H1 (cell line): Measurements from ENCODE around the gene CLEC16A. TPM values are rescaled to one million over a fixed set of nuclear protein-coding genes. Genes with fewer than 3 reads are reported as not detected.

Experiments
- CTCF ChIA-PET: fragments of 300-600 bp; sonication (Branson Sonifier 250); formaldehyde crosslinking; loops from one replicate; lab custom pipeline; 2021; ENCODE audit not compliant: partially characterized antibody; lab: Charles Lee
- POLR2A ChIA-PET: fragments of 300-600 bp; sonication (Branson Sonifier 250); formaldehyde crosslinking; loops from one replicate; lab custom pipeline; 2021; ENCODE audit warnings: inconsistent platforms; ENCODE audit not compliant: partially characterized antibody; lab: Charles Lee
- DNase-seq, 2 experiments: peaks; one replicate each; pipeline versions ENCODE4 v3.0.0 to v3.0.0-alpha.2; 2010 to 2022; ENCODE audit warnings: low spot score in 2 of 2, low read depth in 1 of 2, mixed read lengths in 1 of 2
- FAIRE-seq: peaks from 2 replicates; lab custom pipeline; 2011; peaks lifted over from hg19 to GRCh38; lab: Jason Lieb, UNC
- H2AFZ ChIP-seq: 2 replicates; pipeline ENCODE4 v1.8.1; 2012; ENCODE audit warnings: low read length, inconsistent platforms
- H2AK5ac ChIP-seq: 2 replicates; pipeline ENCODE4 v1.6.1; 2013; ENCODE audit warnings: low read depth, low read length
- H2BK120ac ChIP-seq: replicated peaks from 2 replicates; pipeline ENCODE3; 2013; ENCODE audit warnings: low read depth, low read length, inconsistent platforms
- H2BK12ac ChIP-seq: 2 replicates; pipeline ENCODE4 v1.6.1; 2013; ENCODE audit warnings: low read depth, low read length
- H2BK15ac ChIP-seq: 2 replicates; pipeline ENCODE4 v1.6.1; 2013; ENCODE audit warnings: low read length
- H2BK20ac ChIP-seq: 2 replicates; pipeline ENCODE4 v1.6.1; 2013; ENCODE audit warnings: low read length
- H2BK5ac ChIP-seq: 2 replicates; pipeline ENCODE4 v1.6.1; 2013; ENCODE audit warnings: low read depth, low read length
- H3K14ac ChIP-seq: 2 replicates; pipeline ENCODE4 v1.6.1; 2013; ENCODE audit warnings: inconsistent platforms; ENCODE audit not compliant: insufficient read length
- H3K18ac ChIP-seq: 2 replicates; pipeline ENCODE4 v1.6.1; 2013; ENCODE audit warnings: low read length; ENCODE audit errors: extremely low read depth
- H3K23ac ChIP-seq: 2 replicates; pipeline ENCODE4 v1.6.1; 2013; ENCODE audit warnings: inconsistent platforms; ENCODE audit not compliant: insufficient read length
- H3K23me2 ChIP-seq: 2 replicates; pipeline ENCODE4 v1.6.1; 2013; ENCODE audit warnings: low read depth, low read length
- H3K27ac ChIP-seq: 2 replicates; pipeline ENCODE4 v1.6.1; 2011; ENCODE audit warnings: low read depth, low read length, inconsistent platforms
- H3K27me3 ChIP-seq, 4 experiments: replicated peaks in 1 of 4; 1 replicate in 1 of 4; 2 replicates in 3 of 4; pipeline versions ENCODE4 v1.6.1 to v1.8.1; 2011 to 2013; ENCODE audit warnings: low read length in 3 of 4, mild to moderate bottlenecking in 3 of 4, inconsistent platforms in 2 of 4, mixed read lengths in 2 of 4, moderate library complexity in 1 of 4; ENCODE audit not compliant: control insufficient read depth in 3 of 4, insufficient read depth in 3 of 4; ENCODE audit errors: extremely low read depth in 1 of 4
- H3K36me3 ChIP-seq, 4 experiments: 2 replicates each; pipeline versions ENCODE4 v1.6.1 to v1.8.1; 2011 to 2013; ENCODE audit warnings: mild to moderate bottlenecking in 4 of 4, low read length in 3 of 4, moderate library complexity in 2 of 4, control low read depth in 1 of 4, inconsistent platforms in 1 of 4; ENCODE audit not compliant: insufficient read depth in 4 of 4, control insufficient read depth in 2 of 4
- H3K4ac ChIP-seq: replicated peaks from 2 replicates; pipeline ENCODE3; 2013; ENCODE audit warnings: low read length, low read depth, mixed read lengths, inconsistent platforms; ENCODE audit not compliant: insufficient read length
- H3K4me1 ChIP-seq, 4 experiments: replicated peaks in 1 of 4; 1 replicate in 1 of 4; 2 replicates in 3 of 4; pipeline versions ENCODE4 v1.6.1 to v1.8.1; 2011 to 2013; ENCODE audit warnings: low read length in 3 of 4, inconsistent platforms in 2 of 4, mixed read lengths in 1 of 4; ENCODE audit not compliant: insufficient read depth in 4 of 4, control insufficient read depth in 3 of 4
- H3K4me2 ChIP-seq, 2 experiments: 2 replicates each; pipeline versions ENCODE4 v1.6.1 to v1.8.1; 2011 to 2013; ENCODE audit warnings: low read depth in 2 of 2, low read length in 2 of 2, control low read depth in 1 of 2, inconsistent platforms in 1 of 2, mild to moderate bottlenecking in 1 of 2; ENCODE audit not compliant: insufficient read depth in 1 of 2
- H3K4me3 ChIP-seq, 4 experiments: fragments of 200-600, 300-600 bp in 1 of 4; sonication (generic), shearing (Covaris generic), sonication (Bioruptor Twin) in 1 of 4; 2 replicates each; pipeline versions ENCODE4 v1.5.1 to v1.8.1; 2011 to 2016; ENCODE audit warnings: low read length in 4 of 4, low read depth in 3 of 4, control low read depth in 2 of 4, inconsistent platforms in 2 of 4, mild to moderate bottlenecking in 2 of 4, mixed read lengths in 1 of 4, moderate library complexity in 1 of 4; ENCODE audit not compliant: insufficient read depth in 2 of 4; ENCODE audit errors: extremely low read depth in 1 of 4
- H3K56ac ChIP-seq: replicated peaks from 2 replicates; pipeline ENCODE3; 2013; ENCODE audit warnings: low read depth, mild to moderate bottlenecking, mixed read lengths, low read length, inconsistent platforms; ENCODE audit not compliant: insufficient read length
- H3K79me1 ChIP-seq: 2 replicates; pipeline ENCODE4 v1.6.1; 2013; ENCODE audit warnings: low read depth, low read length, control low read depth
- H3K79me2 ChIP-seq, 2 experiments: 2 replicates each; pipeline versions ENCODE4 v1.6.1 to v1.8.1; 2012 to 2013; ENCODE audit warnings: low read length in 2 of 2, mild to moderate bottlenecking in 2 of 2, inconsistent platforms in 1 of 2; ENCODE audit not compliant: insufficient read depth in 2 of 2, control insufficient read depth in 1 of 2
- H3K9ac ChIP-seq, 4 experiments: replicated peaks in 1 of 4; 1 replicate in 1 of 4; 2 replicates in 3 of 4; pipeline versions ENCODE4 v1.6.1 to v1.8.1; 2011 to 2013; ENCODE audit warnings: low read depth in 3 of 4, low read length in 3 of 4, control low read depth in 2 of 4, mild to moderate bottlenecking in 2 of 4, moderate library complexity in 2 of 4, inconsistent platforms in 1 of 4; ENCODE audit errors: extremely low read depth in 1 of 4
- H3K9me3 ChIP-seq, 2 experiments: 2 replicates each; pipeline versions ENCODE4 v1.6.1 to v1.8.1; 2012 to 2013; ENCODE audit warnings: mild to moderate bottlenecking in 2 of 2, moderate library complexity in 2 of 2, control low read depth in 1 of 2, inconsistent platforms in 1 of 2, low read depth in 1 of 2, low read length in 1 of 2, mixed read lengths in 1 of 2; ENCODE audit not compliant: insufficient read depth in 2 of 2
- H4K20me1 ChIP-seq, 2 experiments: replicated peaks in 1 of 2; 2 replicates each; pipeline versions ENCODE3 to v1.8.1; 2011 to 2013; ENCODE audit warnings: inconsistent platforms in 2 of 2, low read length in 2 of 2, mild to moderate bottlenecking in 1 of 2; ENCODE audit not compliant: insufficient read depth in 2 of 2, control insufficient read depth in 1 of 2
- H4K5ac ChIP-seq: 2 replicates; pipeline ENCODE4 v1.6.1; 2013; ENCODE audit warnings: low read length, low read depth, mixed read lengths, inconsistent platforms; ENCODE audit not compliant: insufficient read length
- H4K8ac ChIP-seq: 2 replicates; pipeline ENCODE4 v1.8.0; 2013; ENCODE audit warnings: mild to moderate bottlenecking, moderate library complexity, low read length, inconsistent platforms; ENCODE audit not compliant: insufficient read depth; ENCODE audit errors: extremely low read depth
- H4K91ac ChIP-seq: replicated peaks from 2 replicates; pipeline ENCODE3; 2013; ENCODE audit warnings: low read length, mixed read lengths, inconsistent platforms; ENCODE audit not compliant: insufficient read length
- CHD2 ChIP-seq: IDR thresholded peaks from 2 replicates; pipeline ENCODE4 v1.6.1; 2012; ENCODE audit warnings: low read length, improper control_type of control experiment
- GABPA ChIP-seq: IDR thresholded peaks from 2 replicates; pipeline ENCODE4 v1.6.1; 2011; ENCODE audit warnings: mild to moderate bottlenecking, low read length, moderate library complexity, borderline replicate concordance; ENCODE audit not compliant: insufficient read depth
- JUN ChIP-seq: IDR thresholded peaks from 2 replicates; pipeline ENCODE4 v1.6.1; 2011; ENCODE audit warnings: low read depth, mild to moderate bottlenecking, improper control_type of control experiment, low read length
- KDM5A ChIP-seq: fragments of 200-600 bp; IDR thresholded peaks from 2 replicates; pipeline ENCODE4 v1.7.1; 2012; ENCODE audit warnings: mild to moderate bottlenecking, low read length, inconsistent platforms, mixed read lengths
- MAFK ChIP-seq: IDR thresholded peaks from 2 replicates; pipeline ENCODE4 v1.6.1; 2012; ENCODE audit warnings: low read depth, mild to moderate bottlenecking, improper control_type of control experiment, low read length
- NRF1 ChIP-seq: IDR thresholded peaks from 2 replicates; pipeline ENCODE4 v1.6.1; 2011; ENCODE audit warnings: mild to moderate bottlenecking, low read depth, low read length, improper control_type of control experiment
- SIRT6 ChIP-seq: IDR thresholded peaks from one replicate; pipeline ENCODE4 v1.7.1; 2012; ENCODE audit warnings: low read length, inconsistent platforms
- SP4 ChIP-seq: IDR thresholded peaks from 2 replicates; pipeline ENCODE4 v1.6.1; 2012; ENCODE audit warnings: low read length, inconsistent platforms
- WGBS, 2 experiments: shearing (Covaris generic) in 1 of 2; methylation state at CpG; one replicate each; pipeline versions ENCODE4 v1.1.6 to v1.1.7; 2013 to 2015; ENCODE audit warnings: low lambda C conversion rate in 2 of 2, mixed read lengths in 2 of 2, inconsistent platforms in 1 of 2, low coverage in 1 of 2, missing lambda C conversion rate in 1 of 2; ENCODE audit not compliant: insufficient replicate concordance in 2 of 2, insufficient coverage in 1 of 2, insufficient read length in 1 of 2; ENCODE audit errors: extremely low coverage in 1 of 2, missing lambda C conversion rate in 1 of 2; 5-methylcytosine and 5-hydroxymethylcytosine counted together
- polyA plus RNA-seq, 7 experiments: library from polyadenylated mRNA; depleted of rRNA in 3 of 7; stranded (reverse) in 5 of 7; unstranded in 2 of 7; fragments of >200 nt in 5 of 7; fragments of 200-250 nt in 2 of 7; gene quantifications; 1 replicate in 5 of 7; 2 replicates in 1 of 7; 4 replicates in 1 of 7; pipeline versions ENCODE4 v1.2.1 to v1.2.3, GENCODE V29; 2011 to 2013; ENCODE audit warnings: missing spikeins in 2 of 7, mixed read lengths in 2 of 7
- total RNA-seq: library from RNA; stranded (reverse); fragmentation: NEBNext Ultra II Directional; extraction: Animal tissue kit (Norgen Biotek cat#: 25700); gene quantifications from 2 replicates; pipeline ENCODE4 v1.2.1, GENCODE V29; 2021

The CLEC16A gene
- total and polyA plus RNA-seq, 2 of the 8 experiments (the other 6 are each of a cell fraction or from before 2014, with no cell fraction given): 7.6 to 19.3 TPM

DNA sequence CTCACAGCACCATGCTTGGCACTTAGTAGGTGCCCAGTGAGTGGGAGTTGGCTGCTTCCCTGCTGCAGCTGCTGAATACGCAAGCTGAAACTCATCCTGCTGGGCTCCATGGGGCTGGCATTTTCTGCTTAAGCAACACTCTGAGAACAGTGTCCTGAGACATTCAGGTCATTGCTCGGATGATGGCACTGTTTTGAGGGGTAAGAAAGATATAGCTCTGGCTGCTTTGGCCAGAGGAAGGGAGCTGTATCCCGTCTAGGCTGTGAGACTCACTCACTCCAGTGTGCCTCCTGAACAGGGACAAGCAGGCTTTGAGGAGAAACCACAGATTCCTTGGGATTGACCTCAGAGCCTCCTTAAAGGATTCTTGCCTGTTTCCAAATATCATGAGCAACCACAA is 120.5 kb downstream of the CLEC16A start:
- no peak for DNase-seq
- H3K9ac ChIP-seq: peak overlapping the region in 1 of 4 experiments; percentile 19; a peak in 2 of 7 replicates
- FAIRE-seq: no peak
- WGBS, 2 experiments: 59% methylated on average over 3 of the region's 3 CpGs; no CpG with 5 or more reads in 1 of the 2 experiments
- H4K20me1 ChIP-seq: peaks cover 0 to 3% of the 10 kb centered on the region in 2 experiments
- no peak overlapping the region for H2BK120ac ChIP-seq
- H4K8ac ChIP-seq: no peak overlapping the region
- no peak overlapping the region for H2AK5ac ChIP-seq
- no peak overlapping the region for H2BK20ac ChIP-seq
- H4K91ac ChIP-seq: no peak overlapping the region
- no peak for TF ChIP-seq SP4
- no peak for TF ChIP-seq GABPA
- TF ChIP-seq JUN: no peak
- no peak for TF ChIP-seq KDM5A
- no peak for TF ChIP-seq NRF1
- TF ChIP-seq MAFK: no peak
- no peak for TF ChIP-seq CHD2
- TF ChIP-seq SIRT6: no peak
- TF ChIP-seq, all 59 proteins: peak for 0
- no peak overlapping the region for H2BK12ac ChIP-seq
- H4K5ac ChIP-seq: no peak overlapping the region
- no peak overlapping the region for H3K56ac ChIP-seq
- no peak overlapping the region for H3K4ac ChIP-seq
- no peak overlapping the region for H3K4me2 ChIP-seq
- H2BK5ac ChIP-seq: no peak overlapping the region
- no peaks in the 10 kb centered on the region for H3K4me1 ChIP-seq
- no peak overlapping the region for H2AFZ ChIP-seq
- no peak overlapping the region for H3K18ac ChIP-seq
- H3K4me3 ChIP-seq: no peak overlapping the region
- no peaks in the 10 kb centered on the region for H3K79me2 ChIP-seq
- no peaks in the 10 kb centered on the region for H3K23me2 ChIP-seq
- no peaks in the 10 kb centered on the region for H3K9me3 ChIP-seq
- H3K27ac ChIP-seq: no peak overlapping the region
- H3K36me3 ChIP-seq: no peaks in the 10 kb centered on the region; a peak in 1 of 8 replicates
- no peaks in the 10 kb centered on the region for H3K27me3 ChIP-seq
- H3K14ac ChIP-seq: no peak overlapping the region
- no peak overlapping the region for H2BK15ac ChIP-seq
- no peaks in the 10 kb centered on the region for H3K79me1 ChIP-seq
- H3K23ac ChIP-seq: no peak overlapping the region
- ChIA-PET CTCF (interaction anchor here (0.6 to 3.2 kb wide), 6 partner anchors 14 to 153 kb away, joined by 3 to 9 read pairs (median 3); no protein-coding TSS in a partner anchor), POLR2A (no interaction called here)
